NCI-H345 treated with DMSO at 0.1 percent for 48 hours (cell line): Measurements from ENCODE around the gene KIF26B.

ENCODE experiments used
- DNase-seq: peaks from one replicate; lab custom pipeline; 2025; ENCODE audit not compliant: unreplicated experiment; lab: John Stamatoyannopoulos, UW

Gene KIF26B

DNA sequence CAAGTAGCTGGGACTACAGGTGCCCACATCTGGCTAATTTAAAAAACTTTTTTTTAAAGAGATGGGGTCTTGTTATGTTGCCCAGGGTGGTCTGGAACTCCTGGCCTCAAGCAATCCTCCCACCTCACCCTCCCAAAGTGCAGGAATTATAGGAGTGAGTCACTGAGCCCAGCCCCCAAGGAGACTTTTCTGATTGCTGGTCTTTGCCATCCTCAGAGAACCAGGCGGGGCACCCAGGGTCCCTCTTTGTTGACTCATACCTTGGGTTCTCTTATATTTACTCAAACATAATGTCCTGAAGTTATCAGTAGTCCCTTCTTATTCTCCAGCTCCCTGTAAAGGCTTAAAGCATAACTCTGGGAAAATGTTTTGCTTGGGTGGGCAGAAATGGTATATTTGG, 51.1 kb downstream of the KIF26B start:
- no peak for DNase-seq

DNA sequence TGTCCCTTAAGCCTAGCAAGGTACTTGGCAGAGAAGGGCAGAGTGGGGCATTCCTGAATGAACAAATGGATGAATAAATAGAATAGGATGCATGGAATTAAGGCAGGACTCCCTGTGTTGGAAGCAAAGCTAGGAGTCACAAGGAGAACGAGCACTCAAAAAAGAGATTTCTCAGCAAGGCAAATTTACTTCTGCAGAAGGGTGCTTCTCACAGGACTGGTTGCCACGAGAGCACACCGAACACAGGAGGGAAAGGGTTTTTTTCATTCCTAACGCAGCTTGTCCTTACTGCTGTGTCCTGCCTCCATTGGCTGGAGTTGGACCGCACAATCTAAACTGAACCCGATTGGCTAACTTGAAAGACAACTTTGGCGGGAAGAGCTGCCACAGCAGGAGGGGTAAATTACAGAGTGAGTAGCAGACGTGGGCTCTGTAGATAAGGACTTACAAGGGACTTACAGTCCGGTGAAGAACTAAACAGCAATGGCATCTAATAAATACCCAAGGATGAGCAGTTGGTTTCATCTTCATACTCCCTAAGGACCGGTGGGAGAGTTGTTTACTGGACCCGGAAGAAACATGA, 52.4 kb downstream of the KIF26B start:
- no peak for DNase-seq

DNA sequence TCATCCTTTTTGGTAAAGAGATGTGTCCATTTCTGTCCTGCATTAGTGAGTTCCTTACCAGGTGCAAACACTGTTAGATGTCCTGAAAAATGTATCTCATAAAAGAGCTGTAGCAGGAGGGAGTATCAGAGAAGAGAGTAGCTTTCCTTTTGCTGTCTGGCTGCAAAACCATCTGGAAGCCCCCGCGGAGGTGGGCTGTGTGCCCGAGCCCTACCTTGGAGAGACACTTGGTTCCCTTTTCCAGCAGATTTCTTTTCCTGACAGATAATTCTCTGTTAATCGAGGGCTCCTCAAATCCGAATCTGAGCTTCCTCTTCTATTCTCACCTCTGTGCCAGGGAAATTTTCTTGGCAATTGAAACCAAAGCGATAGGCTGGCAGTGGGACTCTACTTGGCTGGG, 53.0 kb downstream of the KIF26B start:
- DNase-seq: no peak

DNA sequence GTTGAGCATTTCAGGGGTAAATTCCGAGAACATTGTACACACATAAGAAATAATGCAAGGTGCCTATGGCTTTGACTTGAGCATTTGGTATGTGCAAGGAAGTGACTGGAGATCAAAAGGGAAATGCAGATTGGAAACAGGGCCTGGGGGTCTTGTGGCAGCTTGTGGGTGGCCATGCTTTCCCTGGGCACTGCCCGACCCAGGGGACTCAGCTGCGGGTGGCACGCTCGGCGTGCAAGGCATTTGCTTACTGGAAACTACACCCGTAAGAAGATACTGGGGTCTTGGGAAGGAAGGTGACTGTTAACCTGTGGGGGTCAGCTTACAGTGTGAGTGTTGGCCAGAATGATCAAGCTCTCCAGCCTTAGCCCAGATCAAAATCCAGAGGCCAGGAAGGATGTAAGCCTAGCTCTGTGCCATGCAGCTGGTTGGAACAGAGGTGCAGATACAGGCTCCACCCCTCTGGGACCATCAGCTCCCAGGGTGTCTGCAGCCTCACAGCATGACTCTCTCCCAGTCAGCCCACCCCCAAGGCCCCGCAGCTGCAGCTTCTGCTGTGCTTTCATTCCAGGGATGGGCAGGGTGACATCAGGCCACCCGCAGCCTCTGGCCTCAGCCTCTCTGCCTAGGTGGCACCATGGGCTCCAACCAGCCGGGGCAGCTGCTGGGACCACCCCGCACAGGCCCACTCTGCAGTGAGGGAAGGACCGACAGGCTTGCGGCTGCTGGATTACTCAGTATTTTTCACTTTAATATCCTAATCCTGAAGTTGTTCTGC, 55.1 kb downstream of the KIF26B start:
- peak; percentile 32 for DNase-seq

DNA sequence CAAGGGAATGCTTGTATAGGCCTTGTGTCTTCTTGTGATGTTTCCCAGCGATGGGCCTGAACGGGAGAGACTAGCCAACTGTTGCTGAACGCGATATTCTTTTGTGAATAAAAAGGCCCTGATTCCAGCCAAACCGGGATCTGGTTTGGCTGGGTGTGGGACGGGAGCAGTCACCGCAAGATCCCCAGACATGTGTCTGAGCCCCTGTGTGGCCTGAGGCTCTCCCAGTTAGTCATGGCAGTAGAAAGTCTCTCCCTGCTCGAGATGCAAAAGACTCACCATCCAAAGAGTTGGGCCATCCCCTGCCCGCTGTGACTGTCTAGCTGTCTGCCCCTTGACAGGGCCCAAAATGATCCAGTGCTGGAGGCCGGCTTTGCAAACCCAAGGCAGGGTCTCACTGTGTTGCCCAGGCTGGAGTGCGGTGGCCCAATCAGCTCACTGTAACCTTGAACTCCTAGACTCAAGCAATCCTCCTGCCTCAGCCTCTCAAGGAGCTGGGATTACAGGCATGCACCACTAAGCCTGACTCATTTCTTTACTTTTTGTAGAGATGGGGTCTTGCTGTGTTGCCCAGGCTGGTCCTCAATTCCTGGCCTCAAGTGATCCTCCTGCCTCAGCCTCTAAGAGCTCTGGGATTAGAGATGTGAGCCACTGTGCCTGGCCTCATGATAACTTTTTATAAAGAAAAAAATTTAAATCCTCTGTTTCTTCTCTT, 56.4 kb downstream of the KIF26B start:
- DNase-seq: no peak

DNA sequence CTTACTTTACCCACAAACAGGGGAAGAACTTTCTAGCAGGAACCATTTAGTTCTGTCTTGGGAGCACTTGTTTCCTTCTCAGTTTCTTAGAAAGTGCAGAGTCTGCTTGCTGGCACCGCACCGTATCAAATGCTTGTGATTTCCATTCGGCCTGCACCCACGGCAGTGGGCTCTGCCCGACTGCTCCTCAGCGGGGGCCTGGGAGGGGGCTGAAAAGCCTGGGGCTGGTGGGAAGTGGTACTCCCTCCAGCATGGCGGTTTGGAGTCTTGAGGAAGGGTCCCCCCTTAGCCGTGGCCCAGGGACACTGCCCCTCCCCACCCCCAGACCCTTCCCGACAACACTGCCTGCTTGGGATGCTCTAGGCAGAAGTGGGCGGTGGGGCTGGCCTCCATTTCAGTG, 57.0 kb downstream of the KIF26B start:
- DNase-seq: no peak

DNA sequence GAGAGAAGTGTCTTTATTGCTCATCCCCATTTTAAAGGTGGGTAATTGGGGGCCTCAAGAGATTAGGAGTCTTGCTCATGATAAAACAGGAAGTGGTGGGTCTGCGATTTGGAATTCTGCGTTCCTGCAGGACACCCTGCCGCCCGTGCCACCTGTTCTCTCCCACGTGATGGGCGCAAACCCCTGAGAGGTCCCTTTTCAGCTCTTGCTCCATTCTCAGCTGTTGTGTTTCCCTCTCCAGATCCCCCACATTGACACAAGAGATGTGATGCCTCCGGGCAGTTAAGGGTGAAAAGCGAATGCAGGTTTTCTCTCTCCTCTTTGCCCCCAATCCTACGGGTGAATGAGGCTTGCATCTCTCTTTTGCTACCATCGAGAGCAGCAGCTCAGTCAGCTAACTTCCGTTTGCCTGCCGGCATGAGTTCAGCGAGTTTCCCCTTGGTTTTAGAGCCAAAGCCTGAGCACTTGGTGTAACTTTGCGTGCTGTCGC, 57.5 kb downstream of the KIF26B start:
- DNase-seq: no peak

DNA sequence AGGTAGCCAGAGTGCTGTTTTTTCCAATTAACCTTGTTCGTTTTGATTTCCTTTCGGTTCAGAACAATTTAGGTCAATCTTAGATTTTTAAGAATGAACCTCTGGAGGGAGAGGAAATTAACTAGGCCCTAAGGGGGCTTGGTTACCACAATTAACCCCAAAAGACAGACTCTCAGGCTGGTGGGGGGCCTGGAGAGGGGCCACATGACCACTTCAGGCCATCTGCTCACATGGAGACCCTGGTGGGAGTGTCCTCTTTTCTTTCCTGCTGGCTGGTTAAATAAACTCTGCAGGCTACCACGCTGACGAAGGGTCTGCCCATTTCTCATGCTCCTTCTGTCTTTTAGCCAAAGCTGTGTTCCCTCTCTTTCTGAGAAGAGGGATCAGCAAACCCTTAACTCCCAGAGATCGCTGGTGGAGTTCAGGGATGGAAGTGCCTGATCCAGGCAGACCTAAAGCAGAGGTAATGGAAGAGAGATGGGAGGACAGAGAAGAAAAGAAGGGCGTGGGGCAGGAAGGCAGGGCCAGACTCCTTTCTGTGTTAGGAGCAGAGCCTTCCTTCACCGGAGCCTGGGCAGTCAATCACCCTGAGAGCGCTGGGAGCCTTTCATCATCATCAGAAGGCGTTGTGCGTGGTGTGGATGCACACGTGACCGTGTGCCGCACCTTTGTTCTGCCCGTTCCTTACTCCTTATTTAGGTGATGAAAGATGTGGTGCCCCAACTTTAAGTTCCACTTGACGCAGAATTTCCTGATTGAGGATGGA, 58.5 kb downstream of the KIF26B start:
- DNase-seq: peak; percentile 38

DNA sequence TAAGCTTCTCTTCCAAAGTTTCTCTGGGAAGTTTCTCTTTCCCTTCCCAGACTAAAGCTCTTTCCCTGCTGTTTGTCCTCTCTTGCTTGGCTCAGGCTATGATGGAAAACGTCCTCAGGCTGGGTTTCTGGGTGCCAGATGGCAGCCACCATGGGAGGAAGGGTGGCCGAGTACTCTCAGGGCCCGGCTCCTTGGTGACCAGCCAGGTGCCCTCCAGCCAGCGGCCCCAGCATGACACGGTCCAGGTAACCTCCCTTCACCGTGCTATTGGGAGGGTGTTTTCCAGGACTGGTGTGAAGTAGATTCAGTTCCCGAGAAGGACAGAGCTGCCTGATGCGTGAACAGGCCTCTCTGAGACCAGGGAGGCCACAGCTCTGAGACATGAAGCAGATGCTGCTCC, 60.3 kb downstream of the KIF26B start:
- no peak for DNase-seq

DNA sequence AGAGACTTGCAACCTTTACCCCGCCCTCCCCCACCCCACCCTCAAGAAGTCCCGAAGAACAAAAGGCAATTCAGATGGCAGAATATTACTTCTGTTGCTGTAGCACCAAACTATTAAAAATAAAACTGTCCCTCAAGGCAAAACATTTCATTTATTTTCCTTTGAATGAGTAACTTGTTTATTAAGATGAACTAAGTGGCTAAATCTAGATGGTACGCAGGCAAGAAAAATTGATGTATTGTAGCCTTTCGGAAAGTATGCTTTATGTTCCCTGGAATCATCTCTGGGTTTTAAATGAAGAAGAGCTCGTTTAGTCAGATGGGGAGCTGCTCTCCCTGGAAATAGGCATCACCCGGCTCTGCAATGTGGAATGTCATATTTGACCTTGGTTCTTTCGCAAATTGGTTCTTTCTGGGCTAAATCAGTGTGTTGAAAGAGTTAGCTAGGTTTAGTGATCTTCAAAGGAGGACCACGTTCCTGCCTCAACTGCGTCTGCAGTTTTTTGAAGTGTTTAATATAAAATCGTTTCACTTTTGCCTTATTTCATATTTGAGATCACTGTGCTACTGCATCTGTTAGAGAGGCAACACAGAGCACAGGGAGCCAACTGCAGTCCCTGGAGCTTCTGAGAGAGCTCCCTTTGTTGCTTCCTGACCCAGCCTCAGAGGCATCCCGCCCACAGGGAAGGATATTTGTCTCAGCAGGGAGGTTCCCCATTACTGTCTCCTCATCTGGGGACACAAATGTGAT, 61.8 kb downstream of the KIF26B start:
- no peak for DNase-seq

DNA sequence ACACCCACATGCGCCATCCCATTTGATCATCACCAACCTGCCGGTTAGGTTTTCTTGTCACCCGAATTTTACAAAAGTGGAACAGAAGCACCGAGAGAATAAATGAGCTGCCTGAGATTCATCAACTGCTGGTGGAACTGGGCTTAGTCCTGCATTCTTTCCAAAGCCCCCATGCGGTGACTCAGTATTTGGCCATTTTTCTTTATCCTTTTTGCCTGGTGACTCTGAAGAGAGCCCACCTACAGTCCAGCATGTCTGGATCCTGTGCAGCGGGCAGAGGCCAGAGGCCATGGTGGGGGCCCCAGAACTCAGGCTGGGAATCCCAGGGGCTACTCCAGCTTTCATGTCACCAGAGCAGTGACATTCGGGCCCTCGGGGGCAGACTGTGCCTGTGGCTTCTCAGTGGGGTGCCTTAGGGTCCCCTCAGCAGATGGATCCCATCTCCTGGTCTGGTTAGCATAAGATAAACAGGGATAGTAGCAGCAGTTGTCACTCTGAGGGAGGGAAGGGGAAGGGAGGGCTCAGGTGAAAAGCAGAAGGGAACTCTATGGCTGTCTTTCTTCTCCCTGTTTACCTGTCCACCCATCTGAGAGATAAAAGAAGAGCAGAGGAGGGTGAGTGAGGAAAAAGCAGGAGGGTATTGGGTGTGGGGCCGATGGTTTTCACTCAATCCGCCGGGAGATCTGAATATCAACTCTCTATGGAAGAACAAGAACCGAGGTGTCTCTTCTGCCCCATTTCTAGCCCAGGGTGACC, 63.2 kb downstream of the KIF26B start:
- no peak for DNase-seq

DNA sequence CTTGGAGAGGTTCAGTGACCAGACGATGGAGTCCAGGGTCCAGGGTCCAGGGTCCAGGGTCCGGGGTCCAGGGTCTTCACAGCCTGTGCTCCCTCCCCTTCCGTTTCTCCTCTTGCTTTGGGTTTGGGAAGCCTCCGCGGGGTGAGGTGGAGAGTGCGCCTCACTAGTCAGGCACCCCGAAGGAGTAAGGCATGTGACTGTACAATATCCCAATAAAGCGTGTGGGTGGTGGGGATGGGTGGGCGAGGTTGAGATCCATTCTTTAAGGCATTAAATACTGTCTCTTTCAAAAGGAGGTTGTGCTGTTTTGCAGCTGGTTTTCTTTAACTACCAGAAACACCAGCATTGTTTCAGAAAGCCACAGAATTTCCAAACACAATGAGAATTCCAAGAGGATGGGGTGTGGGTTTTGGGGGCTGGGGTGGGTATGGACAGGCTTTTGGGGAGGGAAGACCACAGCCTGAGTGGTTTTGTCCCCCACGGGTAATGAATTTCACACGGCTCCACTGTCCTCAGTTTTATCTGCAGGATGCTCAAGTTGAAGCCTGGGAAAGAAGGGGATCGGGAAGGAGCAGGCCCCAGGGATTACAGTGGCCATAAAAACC, 65.7 kb downstream of the KIF26B start:
- no peak for DNase-seq

DNA sequence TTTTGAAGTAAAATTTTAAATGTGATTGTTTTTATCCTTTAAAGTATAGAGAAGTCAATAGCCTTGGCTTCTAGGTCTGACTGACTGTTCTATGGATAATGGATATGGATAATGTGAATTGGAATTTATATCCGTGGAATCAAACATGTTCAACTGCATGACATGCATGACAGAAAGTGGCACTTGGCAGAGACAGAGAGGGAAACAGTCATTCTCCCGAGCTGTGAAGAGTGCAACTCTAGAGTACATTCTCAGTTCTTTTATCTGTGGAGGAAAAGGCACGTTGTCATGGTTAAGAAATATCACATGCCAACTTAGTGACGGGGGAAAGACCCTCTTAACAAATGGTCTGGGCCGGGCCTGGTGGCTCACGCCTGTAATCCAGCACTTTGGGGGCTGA, 67.0 kb downstream of the KIF26B start:
- DNase-seq: no peak

DNA sequence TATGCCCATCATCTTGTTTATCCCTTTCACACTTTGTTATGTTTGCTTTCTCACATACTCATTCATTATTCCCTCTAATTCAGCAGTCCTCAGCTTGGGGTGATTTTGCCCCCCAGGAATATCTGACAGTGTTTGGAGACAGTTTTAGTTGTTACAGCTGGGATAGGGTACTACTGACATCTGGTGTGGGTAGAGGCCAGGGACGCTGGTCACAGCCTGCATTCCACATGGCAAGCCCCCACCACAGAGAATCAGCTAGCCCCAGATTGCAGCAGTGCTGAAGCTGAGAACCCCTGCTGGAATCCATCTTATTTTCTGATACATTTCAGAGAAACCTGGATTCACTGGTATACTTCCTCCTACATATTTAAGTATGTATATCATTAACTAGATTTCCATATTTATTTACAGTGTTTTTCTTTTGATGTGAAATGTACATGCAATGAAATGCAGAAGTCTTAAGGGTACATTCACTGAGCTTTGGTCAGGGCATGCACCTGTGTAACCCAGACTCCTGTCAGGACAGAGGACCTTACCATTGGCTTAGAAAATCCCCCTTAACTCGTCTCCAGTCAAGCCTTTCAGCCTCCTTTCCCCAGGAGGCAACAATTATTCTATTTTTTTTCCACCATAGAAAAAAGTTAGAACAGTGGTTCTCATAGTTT, 68.3 kb downstream of the KIF26B start:
- DNase-seq: no peak

DNA sequence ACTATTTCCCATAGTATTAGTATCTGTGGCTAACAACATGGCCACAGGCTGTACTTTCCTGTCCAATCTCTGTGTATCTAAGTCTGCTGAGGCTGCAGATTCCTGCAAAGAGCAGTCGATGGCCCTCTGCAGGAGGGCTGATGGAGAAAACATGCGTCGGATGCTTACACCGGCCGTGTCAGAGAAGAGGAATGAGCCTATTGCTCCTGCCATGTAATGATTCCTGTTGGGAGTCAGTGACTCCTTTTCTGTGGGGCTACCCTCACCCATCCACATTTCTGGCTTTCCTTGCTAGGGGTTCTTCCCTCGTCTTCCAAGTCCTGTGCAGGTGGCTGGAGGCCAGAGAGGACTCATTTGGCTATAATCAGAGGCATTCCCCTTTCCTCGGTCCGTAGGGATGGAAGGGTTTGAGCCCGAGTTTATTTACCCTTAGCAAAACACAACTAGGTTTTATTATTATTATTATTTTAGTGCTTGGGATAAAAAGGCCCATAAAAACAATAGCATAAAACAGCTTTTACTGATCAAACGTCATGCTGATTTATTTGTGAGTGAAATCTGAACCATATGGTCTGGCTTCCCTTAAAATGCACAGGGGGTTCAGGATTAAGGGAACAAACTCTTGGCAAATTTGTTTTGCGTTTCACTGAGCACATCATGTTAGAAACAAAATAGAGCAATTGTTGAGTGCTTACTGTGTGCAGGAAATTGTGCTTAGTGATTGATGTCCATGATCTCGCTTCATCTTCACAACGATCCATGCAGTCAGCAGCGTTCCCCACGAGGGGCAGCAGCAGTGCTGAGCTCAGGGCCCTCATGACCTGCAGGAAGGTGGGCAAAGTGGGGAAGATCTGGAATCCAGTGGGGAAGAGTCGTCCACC, 70.8 kb downstream of the KIF26B start:
- no peak for DNase-seq

DNA sequence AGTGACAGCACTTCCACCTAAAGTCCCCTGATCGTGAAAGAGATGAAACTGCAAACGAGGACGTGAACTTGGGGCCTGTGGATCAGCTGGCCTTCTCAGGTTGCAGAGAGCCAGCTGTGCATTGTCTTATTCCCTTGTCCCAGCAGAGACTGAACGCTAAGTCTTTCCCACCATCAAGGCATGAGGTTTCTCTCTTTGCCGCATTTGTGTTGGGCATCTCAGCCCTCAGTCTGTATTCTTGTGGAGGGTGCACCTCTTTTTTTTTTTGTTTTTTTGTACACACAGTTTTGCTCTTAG, 71.4 kb downstream of the KIF26B start:
- no peak for DNase-seq

DNA sequence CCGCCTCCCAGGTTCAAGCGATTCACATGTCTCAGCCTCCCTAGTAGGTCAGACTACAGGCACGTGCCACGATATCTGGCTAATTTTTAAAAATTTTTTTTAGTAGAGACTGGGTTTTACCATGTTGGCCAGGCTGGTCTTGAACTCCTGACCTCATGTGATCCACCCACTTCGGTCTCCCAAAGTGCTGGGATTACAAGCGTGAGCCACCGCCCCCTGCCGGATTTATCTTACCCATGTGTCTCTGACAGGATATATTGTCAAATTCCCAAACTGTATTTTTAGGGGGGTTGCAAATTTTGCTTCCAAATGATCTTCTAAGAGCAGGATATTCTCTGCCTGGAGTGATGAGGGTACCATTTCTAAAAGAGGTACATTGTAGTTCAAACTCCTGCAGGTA, 74.3 kb downstream of the KIF26B start:
- DNase-seq: no peak

DNA sequence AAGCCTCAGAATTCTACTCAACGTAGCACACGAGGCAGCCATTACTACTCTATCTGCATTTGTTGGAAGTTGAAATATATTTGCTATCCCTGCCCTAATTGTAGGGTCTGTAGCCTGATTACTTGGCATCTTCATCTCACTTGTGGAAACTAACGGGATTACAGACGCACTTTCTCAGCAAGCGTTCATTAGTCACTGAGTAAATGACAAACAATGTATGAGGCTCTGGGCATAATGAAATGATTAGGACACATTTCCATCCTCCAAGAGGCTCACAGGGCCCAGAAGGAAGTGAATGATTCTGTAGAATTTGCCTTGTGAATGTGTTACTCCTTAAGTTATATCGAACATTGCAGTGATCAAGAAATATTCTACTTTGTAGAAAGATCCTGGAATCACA, 78.1 kb downstream of the KIF26B start:
- no peak for DNase-seq
